A549 (cell line): ENCODE data around the gene SMYD1. TPM values are rescaled to one million over a fixed set of nuclear protein-coding genes. Genes with fewer than 3 reads are reported as not detected.

ENCODE experiments used
- ATAC-seq, 2 experiments: fragments of 200-7000 bp in 1 of 2; fragments of >200 bp in 1 of 2; cut with Nextera tagmentation in 1 of 2; cut with Tn5 transposase in 1 of 2; 3 replicates each; pipeline versions ENCODE4 v1.8.0 to v1.9.1; 2018 to 2020; ENCODE audit warnings: mild to moderate bottlenecking in 1 of 2, moderate library complexity in 1 of 2
- CTCF ChIA-PET: fragments of 300-600 bp; sonication (Branson Sonifier 250); formaldehyde crosslinking; extraction: SDS; loops from one replicate; lab custom pipeline; 2021; ENCODE audit warnings: antibody characterized with exemption, inconsistent platforms; lab: Yijun Ruan, JAX
- POLR2A ChIA-PET: fragments of 350-600 bp; formaldehyde crosslinking; extraction: SDS; loops from one replicate; lab custom pipeline; 2021; ENCODE audit warnings: antibody characterized with exemption, inconsistent platforms; lab: Yijun Ruan, JAX
- DNase-seq, 2 experiments: peaks; one replicate each; pipeline versions ENCODE4 v3.0.0 to v3.0.0-alpha.2; 2011 to 2016; ENCODE audit warnings: low read depth in 1 of 2, low spot score in 1 of 2
- FAIRE-seq: peaks from 2 replicates; lab custom pipeline; 2011; peaks lifted over from hg19 to GRCh38; lab: Jason Lieb, UNC
- H3K27ac ChIP-seq, 2 experiments: fragments of >200 bp; sonication (Bioruptor Twin); formaldehyde crosslinking; 3 replicates each; pipeline ENCODE4 v1.5.1; 2016 to 2017
- H3K4me1 ChIP-seq: fragments of >200 bp; sonication (Bioruptor Twin); formaldehyde crosslinking; 3 replicates; pipeline ENCODE4 v1.6.1; 2016
- H3K4me2 ChIP-seq: fragments of >200 bp; sonication (Bioruptor Twin); formaldehyde crosslinking; 3 replicates; pipeline ENCODE4 v1.6.1; 2016
- H3K4me3 ChIP-seq: fragments of >200 bp; sonication (Bioruptor Twin); formaldehyde crosslinking; 3 replicates; pipeline ENCODE4 v1.5.1; 2016
- H3K9me3 ChIP-seq: fragments of >200 bp; sonication (Bioruptor Twin); formaldehyde crosslinking; 3 replicates; pipeline ENCODE4 v1.6.1; 2016
- CBX2 ChIP-seq: fragments of 200-600 bp; sonication (generic); IDR thresholded peaks from 2 replicates; pipeline ENCODE4 v1.6.1; 2016; ENCODE audit warnings: low read depth, mild to moderate bottlenecking, borderline replicate concordance
- CBX8 ChIP-seq: fragments of 200-600 bp; sonication (generic); IDR thresholded peaks from 2 replicates; pipeline ENCODE4 v1.6.1; 2016
- CEBPB ChIP-seq, 2 experiments: fragments of >200 bp in 1 of 2; sonication (Bioruptor Twin) in 1 of 2; formaldehyde crosslinking in 1 of 2; IDR thresholded peaks; 2 replicates each; pipeline ENCODE4 v1.6.1; 2012 to 2016
- ESRRA ChIP-seq: fragments of 150-350 bp; IDR thresholded peaks from 2 replicates; pipeline ENCODE4 v1.6.1; 2014; ENCODE audit warnings: mild to moderate bottlenecking, low read length, borderline replicate concordance
- FOSB ChIP-seq: fragments of 250-450 bp; sonication (Bioruptor Pico); IDR thresholded peaks from 2 replicates; pipeline ENCODE4 v1.5.0; 2020; ENCODE audit warnings: mild to moderate bottlenecking, moderate library complexity
- FOXS1 ChIP-seq: fragments of 250-450 bp; sonication (Bioruptor Pico); IDR thresholded peaks from 2 replicates; pipeline ENCODE4 v1.5.0; 2020; ENCODE audit warnings: mild to moderate bottlenecking, moderate library complexity
- HDAC2 ChIP-seq: fragments of 200-600 bp; sonication (generic); IDR thresholded peaks from 2 replicates; pipeline ENCODE4 v1.6.1; 2016
- HOXB13 ChIP-seq: fragments of 250-450 bp; sonication (Bioruptor Pico); IDR thresholded peaks from 2 replicates; pipeline ENCODE4 v1.5.0; 2020; ENCODE audit warnings: low read depth, mild to moderate bottlenecking, moderate library complexity
- KDM5A ChIP-seq: fragments of 200-600 bp; sonication (generic); IDR thresholded peaks from 2 replicates; pipeline ENCODE4 v1.6.1; 2016; ENCODE audit warnings: antibody characterized with exemption, mild to moderate bottlenecking
- MAZ ChIP-seq: fragments of 150-350 bp; IDR thresholded peaks from 2 replicates; pipeline ENCODE4 v1.6.1; 2014; ENCODE audit warnings: antibody characterized with exemption, low read depth, low read length, borderline replicate concordance
- MYC ChIP-seq: IDR thresholded peaks from 2 replicates; pipeline ENCODE4 v1.6.1; 2012; ENCODE audit warnings: mild to moderate bottlenecking, inconsistent platforms, low read length, improper control_type of control experiment, borderline replicate concordance
- NFE2L2 ChIP-seq: fragments of 150-350 bp; conservative IDR thresholded peaks from 2 replicates; pipeline ENCODE4 v1.6.1; 2014; ENCODE audit warnings: low read length
- NR3C1 ChIP-seq: fragments of >200 bp; sonication (Bioruptor Twin); formaldehyde crosslinking; IDR thresholded peaks from 3 replicates; pipeline ENCODE4 v1.6.1; 2017
- PHF8 ChIP-seq: fragments of 200-600 bp; sonication (generic); IDR thresholded peaks from 2 replicates; pipeline ENCODE4 v1.6.1; 2016; ENCODE audit warnings: low read depth, mild to moderate bottlenecking, antibody characterized with exemption, moderate library complexity, borderline replicate concordance
- POLR2AphosphoS2 ChIP-seq: conservative IDR thresholded peaks from 2 replicates; pipeline ENCODE4 v1.6.1; 2012; ENCODE audit warnings: low read length, improper control_type of control experiment, inconsistent platforms
- RAD21 ChIP-seq, 2 experiments: fragments of >200 bp in 1 of 2; sonication (Bioruptor Twin) in 1 of 2; formaldehyde crosslinking in 1 of 2; IDR thresholded peaks in 1 of 2; conservative IDR thresholded peaks in 1 of 2; 2 replicates in 1 of 2; 3 replicates in 1 of 2; pipeline ENCODE4 v1.6.1; 2012 to 2018; ENCODE audit warnings: inconsistent platforms in 1 of 2
- RARB ChIP-seq: fragments of 250-450 bp; sonication (Bioruptor Pico); IDR thresholded peaks from 2 replicates; pipeline ENCODE4 v1.8.0; 2021; ENCODE audit warnings: mild to moderate bottlenecking, moderate library complexity
- RNF2 ChIP-seq: fragments of 200-600 bp; sonication (generic); IDR thresholded peaks from 2 replicates; pipeline ENCODE4 v1.6.1; 2016; ENCODE audit warnings: low read depth, mild to moderate bottlenecking, antibody characterized with exemption, moderate library complexity, borderline replicate concordance
- SREBF2 ChIP-seq: fragments of 450-650 bp; IDR thresholded peaks from 2 replicates; pipeline ENCODE4 v1.6.1; 2014; ENCODE audit warnings: mild to moderate bottlenecking, moderate library complexity
- TP53 ChIP-seq: fragments of 250-450 bp; sonication (Bioruptor Pico); IDR thresholded peaks from 2 replicates; pipeline ENCODE4 v1.5.0; 2021; ENCODE audit warnings: mild to moderate bottlenecking, moderate library complexity
- ZC3H11A ChIP-seq: fragments of 450-650 bp; IDR thresholded peaks from 2 replicates; pipeline ENCODE4 v1.6.1; 2014; ENCODE audit warnings: antibody characterized with exemption, mild to moderate bottlenecking
- ZFP36 ChIP-seq: fragments of 450-650 bp; IDR thresholded peaks from 2 replicates; pipeline ENCODE4 v1.6.1; 2014; ENCODE audit warnings: borderline replicate concordance; ENCODE audit not compliant: partially characterized antibody
- ZNF302 ChIP-seq: fragments of 250-450 bp; sonication (Bioruptor Pico); IDR thresholded peaks from 2 replicates; pipeline ENCODE4 v1.9.0; 2021; ENCODE audit warnings: inconsistent platforms, mild to moderate bottlenecking, moderate library complexity
- whole genome bisulfite sequencing: methylation state at CpG from one replicate; pipeline ENCODE4 v1.1.6; 2017; ENCODE audit errors: missing lambda C conversion rate; 5-methylcytosine and 5-hydroxymethylcytosine counted together
- polyA plus RNA-seq, 4 experiments: library from polyadenylated mRNA; depleted of rRNA in 3 of 4; stranded (reverse); fragments of >200 nt; fragmentation: RNase III in 1 of 4; extraction: RNeasy Plus Mini Kit Qiagen cat#74134 plus additional on column Dnase treatment in 1 of 4; gene quantifications; 2 replicates in 3 of 4; 3 replicates in 1 of 4; pipeline ENCODE4 v1.2.3, GENCODE V29; 2011 to 2017
- TF ChIP-seq, protein P1 (sequence below): fragments of >200 bp; sonication (Bioruptor Twin); formaldehyde crosslinking; IDR thresholded peaks from 2 replicates; pipeline ENCODE4 v1.6.1; 2016
- TF ChIP-seq, protein P2 (sequence below): IDR thresholded peaks from 2 replicates; pipeline ENCODE4 v1.6.1; 2012
- TF ChIP-seq, protein P3 (sequence below): fragments of 200-600 bp; sonication (generic); IDR thresholded peaks from 2 replicates; pipeline ENCODE4 v1.6.1; 2016; ENCODE audit warnings: antibody characterized with exemption, mild to moderate bottlenecking, moderate library complexity
- TF ChIP-seq, protein P4 (sequence below): fragments of 250-450 bp; sonication (Bioruptor Pico); IDR thresholded peaks from 2 replicates; pipeline ENCODE4 v1.5.0; 2021; ENCODE audit warnings: mild to moderate bottlenecking, moderate library complexity, borderline replicate concordance
- TF ChIP-seq, protein P5 (sequence below): fragments of 250-450 bp; sonication (Bioruptor Pico); IDR thresholded peaks from 2 replicates; pipeline ENCODE4 v1.5.0; 2020; ENCODE audit warnings: low read depth, mild to moderate bottlenecking, moderate library complexity

SMYD1 gene
- polyA plus RNA-seq, 2 of the 4 experiments (the other 2 are of a cell fraction), result not detected

DNA sequence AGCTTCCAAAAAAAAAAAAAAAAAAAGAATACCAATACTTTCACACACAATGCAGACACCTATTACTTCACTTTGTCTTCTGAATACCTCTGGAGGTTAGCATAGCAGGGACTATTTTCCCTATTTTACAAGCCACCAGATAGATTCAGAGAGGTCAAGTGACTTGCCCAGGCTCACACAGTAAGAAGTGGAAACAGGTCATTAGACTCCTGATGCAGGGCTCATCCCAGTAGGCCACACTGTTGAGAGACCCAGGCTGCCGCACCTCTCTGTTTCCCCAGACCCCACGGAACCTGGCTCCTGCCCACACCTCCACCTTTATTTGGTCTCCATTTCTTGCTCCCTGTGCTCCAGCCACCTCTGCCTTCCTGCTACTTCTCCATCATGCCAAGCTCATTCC is 19.4 kb downstream of the SMYD1 start:
- TF ChIP-seq, protein P1, sequence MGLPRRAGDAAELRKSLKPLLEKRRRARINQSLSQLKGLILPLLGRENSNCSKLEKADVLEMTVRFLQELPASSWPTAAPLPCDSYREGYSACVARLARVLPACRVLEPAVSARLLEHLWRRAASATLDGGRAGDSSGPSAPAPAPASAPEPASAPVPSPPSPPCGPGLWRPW, result no peak
- TF ChIP-seq MAZ, result no peak
- TF ChIP-seq RNF2, result no peak
- TF ChIP-seq KDM5A, result no peak
- TF ChIP-seq CBX2, result no peak
- TF ChIP-seq, protein P2, sequence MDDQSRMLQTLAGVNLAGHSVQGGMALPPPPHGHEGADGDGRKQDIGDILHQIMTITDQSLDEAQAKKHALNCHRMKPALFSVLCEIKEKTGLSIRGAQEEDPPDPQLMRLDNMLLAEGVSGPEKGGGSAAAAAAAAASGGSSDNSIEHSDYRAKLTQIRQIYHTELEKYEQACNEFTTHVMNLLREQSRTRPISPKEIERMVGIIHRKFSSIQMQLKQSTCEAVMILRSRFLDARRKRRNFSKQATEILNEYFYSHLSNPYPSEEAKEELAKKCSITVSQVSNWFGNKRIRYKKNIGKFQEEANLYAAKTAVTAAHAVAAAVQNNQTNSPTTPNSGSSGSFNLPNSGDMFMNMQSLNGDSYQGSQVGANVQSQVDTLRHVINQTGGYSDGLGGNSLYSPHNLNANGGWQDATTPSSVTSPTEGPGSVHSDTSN, result no peak
- no peak for TF ChIP-seq PHF8
- no peak for TF ChIP-seq ZC3H11A
- no peak for TF ChIP-seq HOXB13 (CRISPR knock-in tag)
- TF ChIP-seq MYC, result no peak
- TF ChIP-seq ZFP36, result no peak
- no peak for TF ChIP-seq FOXS1
- no peak for TF ChIP-seq SREBF2
- TF ChIP-seq, protein P3, sequence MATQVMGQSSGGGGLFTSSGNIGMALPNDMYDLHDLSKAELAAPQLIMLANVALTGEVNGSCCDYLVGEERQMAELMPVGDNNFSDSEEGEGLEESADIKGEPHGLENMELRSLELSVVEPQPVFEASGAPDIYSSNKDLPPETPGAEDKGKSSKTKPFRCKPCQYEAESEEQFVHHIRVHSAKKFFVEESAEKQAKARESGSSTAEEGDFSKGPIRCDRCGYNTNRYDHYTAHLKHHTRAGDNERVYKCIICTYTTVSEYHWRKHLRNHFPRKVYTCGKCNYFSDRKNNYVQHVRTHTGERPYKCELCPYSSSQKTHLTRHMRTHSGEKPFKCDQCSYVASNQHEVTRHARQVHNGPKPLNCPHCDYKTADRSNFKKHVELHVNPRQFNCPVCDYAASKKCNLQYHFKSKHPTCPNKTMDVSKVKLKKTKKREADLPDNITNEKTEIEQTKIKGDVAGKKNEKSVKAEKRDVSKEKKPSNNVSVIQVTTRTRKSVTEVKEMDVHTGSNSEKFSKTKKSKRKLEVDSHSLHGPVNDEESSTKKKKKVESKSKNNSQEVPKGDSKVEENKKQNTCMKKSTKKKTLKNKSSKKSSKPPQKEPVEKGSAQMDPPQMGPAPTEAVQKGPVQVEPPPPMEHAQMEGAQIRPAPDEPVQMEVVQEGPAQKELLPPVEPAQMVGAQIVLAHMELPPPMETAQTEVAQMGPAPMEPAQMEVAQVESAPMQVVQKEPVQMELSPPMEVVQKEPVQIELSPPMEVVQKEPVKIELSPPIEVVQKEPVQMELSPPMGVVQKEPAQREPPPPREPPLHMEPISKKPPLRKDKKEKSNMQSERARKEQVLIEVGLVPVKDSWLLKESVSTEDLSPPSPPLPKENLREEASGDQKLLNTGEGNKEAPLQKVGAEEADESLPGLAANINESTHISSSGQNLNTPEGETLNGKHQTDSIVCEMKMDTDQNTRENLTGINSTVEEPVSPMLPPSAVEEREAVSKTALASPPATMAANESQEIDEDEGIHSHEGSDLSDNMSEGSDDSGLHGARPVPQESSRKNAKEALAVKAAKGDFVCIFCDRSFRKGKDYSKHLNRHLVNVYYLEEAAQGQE, result no peak
- no peak for TF ChIP-seq HDAC2
- TF ChIP-seq POLR2AphosphoS2, result no peak
- TF ChIP-seq FOSB (CRISPR knock-in tag), result no peak
- TF ChIP-seq CBX8, result no peak
- TF ChIP-seq RARB (CRISPR knock-in tag), result no peak
- TF ChIP-seq NR3C1, result no peak
- ChIA-PET CTCF (no interaction called here), POLR2A (no interaction called here)
- no peak overlapping the region for H3K4me3 ChIP-seq
- DNase-seq (no peak), FAIRE-seq (no peak), ATAC-seq (no peak)
- H3K27ac ChIP-seq, result no peak overlapping the region
- 69% methylated on average over 2 of the region's 2 CpGs for WGBS
- H3K9me3 ChIP-seq, result no peaks in the 10 kb centered on the region
- H3K4me1 ChIP-seq, result no peaks in the 10 kb centered on the region
- H3K4me2 ChIP-seq, result no peak overlapping the region

DNA sequence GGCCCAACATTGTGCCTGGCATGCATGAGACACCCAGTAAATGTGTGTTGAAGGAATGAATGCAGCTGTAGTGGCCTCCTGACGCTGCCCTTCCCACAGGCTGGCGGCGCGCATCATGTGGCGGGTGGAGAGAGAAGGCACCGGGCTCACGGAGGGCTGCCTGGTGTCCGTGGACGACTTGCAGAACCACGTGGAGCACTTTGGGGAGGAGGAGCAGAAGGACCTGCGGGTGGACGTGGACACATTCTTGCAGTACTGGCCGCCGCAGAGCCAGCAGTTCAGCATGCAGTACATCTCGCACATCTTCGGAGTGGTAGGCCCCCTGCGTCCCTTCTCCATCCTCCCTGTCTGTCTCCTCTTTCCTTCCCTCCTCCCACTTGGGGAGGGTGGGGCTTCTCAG is 20.1 kb downstream of the SMYD1 start:
- no peak for ATAC-seq
- POLR2A ChIA-PET, result no interaction called here
- FAIRE-seq, result no peak
- no peaks in the 10 kb centered on the region for H3K9me3 ChIP-seq
- no peak overlapping the region for H3K4me2 ChIP-seq
- CTCF ChIA-PET, result no interaction called here
- H3K4me1 ChIP-seq, result no peaks in the 10 kb centered on the region
- no peak overlapping the region for H3K4me3 ChIP-seq
- 71% methylated on average over 17 of the region's 17 CpGs for WGBS
- no peak for DNase-seq
- no peak overlapping the region for H3K27ac ChIP-seq
- TF ChIP-seq, protein P3, result no peak
- TF ChIP-seq CEBPB (IDR thresholded peaks at IDR 0.05) (no peak), ZFP36 (no peak), ESRRA (no peak), RAD21 (conservative IDR thresholded peaks at IDR 0.05 in 1 of 2, IDR thresholded peaks at IDR 0.05 in 1 of 2) (no peak), NR3C1 (no peak), NFE2L2 (no peak), HOXB13 (CRISPR knock-in tag) (no peak), ZNF302 (CRISPR knock-in tag) (no peak), TP53 (CRISPR knock-in tag) (no peak)
- TF ChIP-seq, protein P4, sequence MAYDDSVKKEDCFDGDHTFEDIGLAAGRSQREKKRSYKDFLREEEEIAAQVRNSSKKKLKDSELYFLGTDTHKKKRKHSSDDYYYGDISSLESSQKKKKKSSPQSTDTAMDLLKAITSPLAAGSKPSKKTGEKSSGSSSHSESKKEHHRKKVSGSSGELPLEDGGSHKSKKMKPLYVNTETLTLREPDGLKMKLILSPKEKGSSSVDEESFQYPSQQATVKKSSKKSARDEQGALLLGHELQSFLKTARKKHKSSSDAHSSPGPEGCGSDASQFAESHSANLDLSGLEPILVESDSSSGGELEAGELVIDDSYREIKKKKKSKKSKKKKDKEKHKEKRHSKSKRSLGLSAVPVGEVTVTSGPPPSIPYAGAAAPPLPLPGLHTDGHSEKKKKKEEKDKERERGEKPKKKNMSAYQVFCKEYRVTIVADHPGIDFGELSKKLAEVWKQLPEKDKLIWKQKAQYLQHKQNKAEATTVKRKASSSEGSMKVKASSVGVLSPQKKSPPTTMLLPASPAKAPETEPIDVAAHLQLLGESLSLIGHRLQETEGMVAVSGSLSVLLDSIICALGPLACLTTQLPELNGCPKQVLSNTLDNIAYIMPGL (CRISPR knock-in tag), result no peak
- TF ChIP-seq, protein P5, sequence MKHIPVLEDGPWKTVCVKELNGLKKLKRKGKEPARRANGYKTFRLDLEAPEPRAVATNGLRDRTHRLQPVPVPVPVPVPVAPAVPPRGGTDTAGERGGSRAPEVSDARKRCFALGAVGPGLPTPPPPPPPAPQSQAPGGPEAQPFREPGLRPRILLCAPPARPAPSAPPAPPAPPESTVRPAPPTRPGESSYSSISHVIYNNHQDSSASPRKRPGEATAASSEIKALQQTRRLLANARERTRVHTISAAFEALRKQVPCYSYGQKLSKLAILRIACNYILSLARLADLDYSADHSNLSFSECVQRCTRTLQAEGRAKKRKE (CRISPR knock-in tag), result no peak
